CD14-positive monocyte (primary cell): Measurements from ENCODE around the gene DTWD2. TPM values are rescaled to one million over a fixed set of nuclear protein-coding genes. Genes with fewer than 3 reads are reported as not detected.

ENCODE experiments used
- DNase-seq, 3 donors: peaks; one replicate each; pipeline ENCODE4 v3.0.0-alpha.2; 2011 to 2022
- H2AFZ ChIP-seq: 2 replicates; pipeline ENCODE4 v1.6.0; 2012; ENCODE audit warnings: mild to moderate bottlenecking, low read depth, low read length, inconsistent platforms; ENCODE audit not compliant: insufficient read depth, poor library complexity, severe bottlenecking
- H3K27ac ChIP-seq, 2 donors: 1 replicate in 1 of 2; 2 replicates in 1 of 2; pipeline ENCODE4 v1.5.1; 2012 to 2013; ENCODE audit warnings: low read length in 2 of 2, control low read depth in 1 of 2, inconsistent platforms in 1 of 2, low read depth in 1 of 2, mild to moderate bottlenecking in 1 of 2
- H3K27me3 ChIP-seq, 2 donors: one replicate each; pipeline versions ENCODE4 v1.6.0 to v1.6.1; 2011 to 2013; ENCODE audit warnings: low read length in 2 of 2; ENCODE audit not compliant: control insufficient read depth in 2 of 2, insufficient read depth in 2 of 2
- H3K36me3 ChIP-seq, 2 donors: replicated peaks in 1 of 2; 1 replicate in 1 of 2; 2 replicates in 1 of 2; pipeline versions ENCODE4 v1.5.1 to v1.6.1; 2012 to 2013; ENCODE audit warnings: low read length in 2 of 2, control low read depth in 1 of 2, inconsistent platforms in 1 of 2, mild to moderate bottlenecking in 1 of 2; ENCODE audit not compliant: insufficient read depth in 2 of 2, control insufficient read depth in 1 of 2
- H3K4me1 ChIP-seq, 2 donors: 1 replicate in 1 of 2; 2 replicates in 1 of 2; pipeline versions ENCODE4 v1.5.1 to v1.6.1; 2012 to 2013; ENCODE audit warnings: low read length in 2 of 2, control low read depth in 1 of 2, inconsistent platforms in 1 of 2, mild to moderate bottlenecking in 1 of 2, moderate library complexity in 1 of 2; ENCODE audit not compliant: insufficient read depth in 2 of 2, control insufficient read depth in 1 of 2
- H3K4me2 ChIP-seq: replicated peaks from 2 replicates; pipeline ENCODE3; 2012; ENCODE audit warnings: low read length, moderate library complexity, mild to moderate bottlenecking; ENCODE audit not compliant: poor library complexity, severe bottlenecking; ENCODE audit errors: extremely low read depth
- H3K4me3 ChIP-seq, 3 experiments: fragments of 200-600 bp in 1 of 3; sonication (generic) in 1 of 3; replicated peaks in 1 of 3; 1 replicate in 2 of 3; 2 replicates in 1 of 3; pipeline ENCODE4 v1.5.1; 2011 to 2013; ENCODE audit warnings: low read length in 3 of 3, mild to moderate bottlenecking in 3 of 3, control low read depth in 2 of 3, low read depth in 2 of 3, inconsistent platforms in 1 of 3, moderate library complexity in 1 of 3
- H3K79me2 ChIP-seq: 2 replicates; pipeline ENCODE4 v1.6.0; 2012; ENCODE audit warnings: mild to moderate bottlenecking, control low read depth, inconsistent platforms, low read length, moderate library complexity; ENCODE audit not compliant: insufficient read depth
- H3K9ac ChIP-seq: 2 replicates; pipeline ENCODE4 v1.6.0; 2017; ENCODE audit warnings: low read length, mild to moderate bottlenecking; ENCODE audit not compliant: insufficient read depth, poor library complexity, severe bottlenecking
- H3K9me3 ChIP-seq, 2 donors: replicated peaks in 1 of 2; 1 replicate in 1 of 2; 2 replicates in 1 of 2; pipeline versions ENCODE4 v1.5.1 to v1.6.1; 2012 to 2013; ENCODE audit warnings: low read length in 2 of 2, control low read depth in 1 of 2; ENCODE audit not compliant: control insufficient read depth in 1 of 2, insufficient read depth in 1 of 2
- H4K20me1 ChIP-seq: 2 replicates; pipeline ENCODE4 v1.6.0; 2012; ENCODE audit warnings: mild to moderate bottlenecking, low read length, control low read depth, moderate library complexity; ENCODE audit not compliant: insufficient read depth
- H3K27ac Mint-ChIP-seq, 7 donors: one replicate each; pipeline ENCODE4 v1.8.0; 2020; ENCODE audit warnings: mild to moderate bottlenecking in 7 of 7, mixed read lengths in 7 of 7, moderate library complexity in 6 of 7, inconsistent platforms in 2 of 7
- H3K27me3 Mint-ChIP-seq, 3 donors: one replicate each; pipeline ENCODE4 v1.8.0; 2021 to 2022; ENCODE audit warnings: low read depth in 3 of 3, mild to moderate bottlenecking in 3 of 3, mixed read lengths in 3 of 3, moderate library complexity in 3 of 3, inconsistent platforms in 1 of 3
- H3K36me3 Mint-ChIP-seq, 2 donors: one replicate each; pipeline ENCODE4 v1.8.0; 2020; ENCODE audit warnings: mixed read lengths in 2 of 2, inconsistent platforms in 1 of 2, mild to moderate bottlenecking in 1 of 2
- H3K4me1 Mint-ChIP-seq: one replicate; pipeline ENCODE4 v1.8.0; 2020; ENCODE audit warnings: mild to moderate bottlenecking, mixed read lengths
- H3K4me3 Mint-ChIP-seq, 2 donors: one replicate each; pipeline ENCODE4 v1.8.0; 2020; ENCODE audit warnings: mild to moderate bottlenecking in 2 of 2, mixed read lengths in 2 of 2, moderate library complexity in 1 of 2
- H3K9me3 Mint-ChIP-seq, 7 donors: one replicate each; pipeline ENCODE4 v1.8.0; 2020 to 2022; ENCODE audit warnings: mixed read lengths in 7 of 7, mild to moderate bottlenecking in 6 of 7, moderate library complexity in 6 of 7, inconsistent platforms in 2 of 7
- WGBS: methylation state at CpG from one replicate; pipeline ENCODE4 v1.1.5; 2013; ENCODE audit warnings: missing lambda C conversion rate; ENCODE audit not compliant: insufficient coverage; 5-methylcytosine and 5-hydroxymethylcytosine counted together
- intact Hi-C, 2 donors: fragments of 100-400 bp; cut with micrococcal nuclease; formaldehyde crosslinking; loops; one replicate each; pipeline versions ENCODE4 v1.15.0 to v1.15.1; 2023
- polyA plus RNA-seq, 3 donors: library from polyadenylated mRNA; depleted of rRNA in 1 of 3; unstranded in 2 of 3; stranded (reverse) in 1 of 3; fragments of 300-500 nt in 2 of 3; fragments of >200 nt in 1 of 3; fragmentation: Illumina TruSeq in 2 of 3; gene quantifications; 1 replicate in 2 of 3; 2 replicates in 1 of 3; pipeline ENCODE4 v1.2.3, GENCODE V29; 2012 to 2021
- TF ChIP-seq, protein P1 (sequence below): fragments of 200-600 bp; IDR thresholded peaks from one replicate; pipeline ENCODE4 v1.8.0; 2022; ENCODE audit warnings: antibody characterized with exemption, mild to moderate bottlenecking

Gene DTWD2
- polyA plus RNA-seq, 3 donors: 1.2 to 2.7 (median 2.5) TPM

DNA sequence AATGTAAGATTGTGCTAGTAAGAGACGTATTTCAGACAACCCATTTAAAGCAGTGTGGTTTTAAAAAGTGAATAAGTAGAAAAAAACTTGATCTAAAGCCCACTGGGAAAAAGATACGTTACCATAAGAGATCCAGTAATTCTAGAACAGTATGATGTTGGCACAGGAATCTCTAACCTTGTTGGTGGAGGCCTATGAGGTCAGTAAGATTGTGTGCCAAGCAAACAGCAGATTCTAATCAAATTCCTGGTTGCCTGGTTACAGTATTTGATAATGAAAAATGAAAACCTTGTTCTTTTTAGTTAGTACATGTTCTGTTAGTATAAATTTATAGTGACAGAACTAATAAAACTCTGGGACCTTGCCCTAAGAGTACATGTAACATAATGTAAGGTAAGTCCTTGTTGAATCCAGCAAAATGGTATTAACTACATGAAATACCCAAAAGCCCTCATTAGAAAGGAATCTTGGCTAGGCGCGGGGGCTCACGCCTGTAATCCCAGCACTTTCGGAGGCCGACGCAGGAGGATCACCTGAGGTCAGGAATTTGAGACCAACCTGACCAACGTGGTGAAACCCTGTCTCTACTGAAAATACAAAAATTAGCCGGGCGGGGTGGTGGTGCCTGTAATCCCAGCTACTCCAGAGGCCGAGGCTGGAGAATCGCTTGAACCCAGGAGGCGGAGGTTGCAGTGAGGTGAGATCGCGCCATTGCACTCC lies 49.3 kb upstream of the DTWD2 start:
- no peak overlapping the region for H3K9ac ChIP-seq
- H3K4me3 ChIP-seq: no peak overlapping the region
- TF ChIP-seq, protein P1, sequence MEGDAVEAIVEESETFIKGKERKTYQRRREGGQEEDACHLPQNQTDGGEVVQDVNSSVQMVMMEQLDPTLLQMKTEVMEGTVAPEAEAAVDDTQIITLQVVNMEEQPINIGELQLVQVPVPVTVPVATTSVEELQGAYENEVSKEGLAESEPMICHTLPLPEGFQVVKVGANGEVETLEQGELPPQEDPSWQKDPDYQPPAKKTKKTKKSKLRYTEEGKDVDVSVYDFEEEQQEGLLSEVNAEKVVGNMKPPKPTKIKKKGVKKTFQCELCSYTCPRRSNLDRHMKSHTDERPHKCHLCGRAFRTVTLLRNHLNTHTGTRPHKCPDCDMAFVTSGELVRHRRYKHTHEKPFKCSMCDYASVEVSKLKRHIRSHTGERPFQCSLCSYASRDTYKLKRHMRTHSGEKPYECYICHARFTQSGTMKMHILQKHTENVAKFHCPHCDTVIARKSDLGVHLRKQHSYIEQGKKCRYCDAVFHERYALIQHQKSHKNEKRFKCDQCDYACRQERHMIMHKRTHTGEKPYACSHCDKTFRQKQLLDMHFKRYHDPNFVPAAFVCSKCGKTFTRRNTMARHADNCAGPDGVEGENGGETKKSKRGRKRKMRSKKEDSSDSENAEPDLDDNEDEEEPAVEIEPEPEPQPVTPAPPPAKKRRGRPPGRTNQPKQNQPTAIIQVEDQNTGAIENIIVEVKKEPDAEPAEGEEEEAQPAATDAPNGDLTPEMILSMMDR: no peak
- H2AFZ ChIP-seq: no peak overlapping the region
- no peaks in the 10 kb centered on the region for H3K9me3 ChIP-seq
- no peak overlapping the region for H3K27ac ChIP-seq
- no peaks in the 10 kb centered on the region for H3K79me2 ChIP-seq
- Mint-ChIP-seq H3K27me3 (peaks cover 0 to 3% (median 0%) of the 10 kb centered on the region in 3 donors), H3K27ac (no peak overlapping the region), H3K4me3 (no peak overlapping the region), H3K9me3 (peaks cover 0 to 3% (median 0%) of the 10 kb centered on the region in 7 donors), H3K4me1 (peaks cover 8% of the 10 kb centered on the region), H3K36me3 (no peaks in the 10 kb centered on the region)
- H3K4me2 ChIP-seq: no peak overlapping the region
- H3K36me3 ChIP-seq: no peaks in the 10 kb centered on the region
- no peaks in the 10 kb centered on the region for H3K27me3 ChIP-seq
- intact Hi-C loops: loop anchor here in 1 of 2 donors (5.0 kb wide), 1 partner anchor 35 kb away; the partner anchor contains the start of gene DMXL1
- H4K20me1 ChIP-seq: no peaks in the 10 kb centered on the region
- DNase-seq: no peak
- WGBS: 98% methylated on average over 14 of the region's 16 CpGs
- peaks cover 7 to 8% of the 10 kb centered on the region in 2 donors for H3K4me1 ChIP-seq

DNA sequence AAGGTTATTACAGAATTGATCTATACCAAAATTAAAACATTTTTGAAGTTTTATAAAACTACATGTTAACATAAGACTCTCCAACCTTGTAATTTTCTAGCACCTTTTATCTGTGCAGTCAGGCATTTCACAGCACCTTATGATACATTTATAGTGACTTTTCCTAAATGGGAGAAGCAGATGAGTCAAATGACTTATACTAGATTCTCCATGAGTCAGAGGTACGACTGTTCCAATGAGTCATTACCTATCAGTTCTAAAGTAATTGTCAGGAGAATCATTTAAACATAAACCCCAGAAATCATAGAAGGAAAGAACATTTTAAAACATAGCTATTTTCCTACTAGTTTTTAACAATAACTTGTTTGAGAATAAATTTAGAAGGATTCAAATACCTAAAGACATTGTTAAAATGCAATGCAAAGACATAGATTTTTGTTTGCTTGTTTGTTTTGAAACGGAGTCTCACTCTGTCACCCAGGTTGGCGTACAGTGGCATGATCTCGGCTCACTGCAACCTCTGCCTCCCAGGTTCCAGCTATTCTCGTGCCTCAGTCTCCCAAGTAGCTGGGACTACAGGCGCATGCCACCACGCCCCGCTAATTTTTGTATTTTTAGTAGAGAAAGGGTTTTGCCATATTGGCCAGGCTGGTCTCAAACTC lies 47.9 kb upstream of the DTWD2 start:
- Histone ChIP-seq H3K4me1 (peaks cover 20 to 21% of the 10 kb centered on the region in 2 donors), H4K20me1 (no peaks in the 10 kb centered on the region), H3K9ac (no peak overlapping the region), H3K36me3 (no peaks in the 10 kb centered on the region), H3K27me3 (no peaks in the 10 kb centered on the region), H3K4me3 (no peak overlapping the region), H2AFZ (no peak overlapping the region), H3K4me2 (no peak overlapping the region), H3K9me3 (no peaks in the 10 kb centered on the region), H3K27ac (no peak overlapping the region), H3K79me2 (no peaks in the 10 kb centered on the region)
- Mint-ChIP-seq H3K9me3 (peaks cover 0 to 3% (median 0%) of the 10 kb centered on the region in 7 donors), H3K4me3 (no peak overlapping the region), H3K27ac (no peak overlapping the region), H3K27me3 (peaks cover 0 to 3% (median 0%) of the 10 kb centered on the region in 3 donors), H3K4me1 (peaks cover 22% of the 10 kb centered on the region), H3K36me3 (no peaks in the 10 kb centered on the region)
- TF ChIP-seq, protein P1: no peak
- peak in 2 of 3 donors; percentile 22 to 61 for DNase-seq
- intact Hi-C loops: loop anchor here in 1 of 2 donors (5.0 kb wide), 1 partner anchor 36 kb away; the partner anchor contains the start of gene DMXL1
- WGBS: 96% methylated on average over 4 of the region's 8 CpGs
